ENCODE results near the gene DAZAP1.
A peak's percentile ranks its signal among the peaks of the same experiment; 100 is the strongest.
"Not testable (repeated sequence)": the region's sequence is repeated elsewhere in the genome, so short reads cannot be mapped to it uniquely, and the experiment has no call there.

The DAZAP1 gene

DNA sequence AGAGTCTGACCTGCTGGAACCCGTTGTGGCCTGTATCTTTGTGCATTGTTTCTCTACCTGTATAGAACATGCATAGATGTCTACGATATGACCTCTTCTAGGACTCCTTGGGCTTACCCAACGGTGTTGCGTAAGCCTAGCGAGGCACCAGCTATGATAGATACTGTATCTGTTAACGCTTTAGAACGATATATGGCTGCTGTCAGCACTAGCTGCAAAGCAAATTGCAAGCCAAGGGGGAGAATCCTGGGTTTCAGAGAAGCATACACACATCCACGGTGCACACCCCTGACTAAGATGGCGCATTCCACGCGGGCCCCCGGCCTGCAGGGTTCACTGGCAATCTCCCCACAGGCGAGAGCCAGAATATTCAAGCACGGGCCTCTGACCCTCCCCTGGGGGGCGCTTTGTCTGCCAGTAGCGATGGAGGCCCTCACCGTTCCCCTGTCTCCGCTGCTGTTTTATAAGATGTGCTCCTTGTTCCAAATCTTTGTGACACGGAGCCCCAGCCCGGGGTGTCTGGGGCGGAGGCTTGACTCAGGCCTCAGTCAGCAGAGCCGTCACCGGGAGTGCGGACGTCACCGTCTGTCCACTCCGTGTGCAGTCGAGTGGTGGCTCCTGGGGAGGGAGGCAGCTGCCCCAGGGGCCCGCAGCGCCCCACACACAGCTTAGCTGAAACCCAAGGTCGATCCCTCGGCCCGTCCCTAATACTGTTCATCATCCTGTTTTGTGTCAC lies 17.9 kb downstream of the DAZAP1 start:
- no peak for DNase-seq (ENCODE audit: low read depth in 2 of 2)

DNA sequence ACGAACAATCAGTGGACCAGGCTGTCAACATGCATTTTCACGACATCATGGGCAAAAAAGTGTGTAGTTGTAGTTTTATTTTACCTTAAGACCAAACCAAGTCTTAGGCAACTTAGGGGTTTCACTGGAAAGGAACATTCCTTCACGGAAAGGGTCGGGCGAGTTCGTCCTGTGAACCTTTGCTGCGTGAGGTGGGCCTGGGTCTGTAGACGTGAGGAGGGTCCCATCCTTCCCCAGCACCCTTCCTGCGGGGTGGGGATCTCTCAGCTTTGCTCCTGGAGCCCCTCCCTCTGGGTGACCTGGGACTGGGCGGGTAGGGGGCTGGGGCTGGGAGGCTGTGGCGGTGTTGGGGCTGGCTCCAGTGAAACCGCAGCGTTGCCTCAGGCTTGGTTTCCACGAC lies 18.5 kb downstream of the DAZAP1 start:
- no peak for DNase-seq (ENCODE audit: low read depth in 2 of 2)

DNA sequence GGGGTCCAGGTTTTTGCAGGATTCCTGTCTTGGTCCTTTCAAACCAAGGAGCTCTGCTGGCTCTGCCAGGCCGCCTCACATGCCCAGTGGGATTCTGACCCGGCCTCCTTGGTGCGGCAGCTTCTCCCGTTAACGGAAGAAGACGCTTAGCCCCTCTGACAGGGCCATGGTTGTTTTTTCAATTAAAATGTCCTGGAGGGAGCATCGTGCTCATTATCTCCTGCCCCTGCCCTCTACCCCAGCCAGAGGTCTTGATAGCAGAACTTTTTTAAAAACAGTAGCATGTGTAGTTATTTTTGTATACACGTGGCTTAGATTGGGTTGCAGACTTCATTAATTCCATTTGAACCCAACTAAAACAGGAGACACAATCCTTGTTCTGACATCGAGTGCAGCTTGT lies 19.4 kb downstream of the DAZAP1 start:
- no peak for DNase-seq (ENCODE audit: low read depth in 2 of 2)

DNA sequence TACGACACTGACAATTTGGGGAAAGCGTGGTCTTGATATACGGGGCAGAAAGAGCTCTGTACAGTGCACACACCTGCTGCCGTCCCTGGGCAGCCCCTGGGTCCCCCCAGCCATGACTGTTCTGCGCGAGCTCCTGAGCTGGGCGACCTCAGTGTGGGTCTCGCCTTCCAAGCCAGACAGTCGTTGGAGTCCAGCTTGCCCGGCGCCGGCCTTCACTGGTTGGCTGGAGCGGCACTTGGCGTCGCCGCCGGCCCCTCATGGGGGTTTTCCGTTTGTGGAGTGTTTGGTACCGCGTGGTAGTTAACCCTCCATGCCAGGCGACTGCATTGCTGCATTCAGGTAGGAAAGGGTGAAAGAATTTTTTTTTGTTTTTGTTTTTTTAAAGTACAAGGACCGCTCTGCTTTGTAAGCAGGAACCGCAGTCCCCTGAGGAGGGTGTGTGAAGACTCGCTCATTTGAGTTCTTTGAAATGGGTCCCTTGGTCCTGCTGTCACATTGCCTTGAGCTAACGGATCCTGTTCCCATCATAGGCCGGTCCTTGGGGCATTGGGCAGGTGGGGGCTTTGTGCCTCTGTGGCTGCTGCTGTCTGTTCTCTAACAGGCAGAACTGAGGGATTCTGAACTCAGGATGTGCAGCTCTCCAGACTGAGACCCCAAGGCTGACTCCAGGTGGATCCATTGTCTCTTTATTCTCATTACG lies 20.0 kb downstream of the DAZAP1 start:
- DNase-seq (ENCODE audit: low read depth in 2 of 2), result no peak

DNA sequence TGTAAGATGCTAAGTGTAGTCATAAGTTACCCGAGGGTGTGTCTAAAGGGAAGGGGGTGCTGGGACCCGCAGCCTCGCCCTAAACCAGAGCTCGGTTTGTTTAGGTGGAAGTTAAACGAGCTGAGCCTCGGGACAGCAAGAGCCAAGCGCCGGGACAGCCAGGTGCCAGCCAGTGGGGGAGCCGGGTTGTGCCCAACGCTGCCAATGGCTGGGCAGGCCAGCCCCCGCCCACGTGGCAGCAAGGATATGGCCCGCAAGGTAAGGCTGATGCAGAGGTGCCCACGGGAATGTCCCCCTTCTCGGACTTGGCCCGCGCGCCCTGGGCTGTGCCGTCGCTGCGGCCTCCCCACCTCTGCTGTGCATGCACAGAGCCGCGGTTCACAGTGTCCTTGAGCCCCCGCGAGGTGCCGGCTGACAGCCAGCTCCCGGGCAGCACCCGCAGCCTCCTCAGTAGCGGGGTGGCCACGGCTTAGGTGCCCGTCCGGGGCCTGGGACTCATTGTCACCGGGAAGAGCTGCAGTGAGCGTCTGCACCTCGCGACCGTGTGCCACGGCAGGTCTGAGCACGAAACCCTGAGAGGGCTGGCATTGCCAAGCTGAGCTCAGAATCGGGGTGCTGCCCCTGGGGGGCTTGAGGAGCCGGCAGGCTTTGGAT lies 21.5 kb downstream of the DAZAP1 start:
- DNase-seq (ENCODE audit: low read depth in 2 of 2), result no peak

DNA sequence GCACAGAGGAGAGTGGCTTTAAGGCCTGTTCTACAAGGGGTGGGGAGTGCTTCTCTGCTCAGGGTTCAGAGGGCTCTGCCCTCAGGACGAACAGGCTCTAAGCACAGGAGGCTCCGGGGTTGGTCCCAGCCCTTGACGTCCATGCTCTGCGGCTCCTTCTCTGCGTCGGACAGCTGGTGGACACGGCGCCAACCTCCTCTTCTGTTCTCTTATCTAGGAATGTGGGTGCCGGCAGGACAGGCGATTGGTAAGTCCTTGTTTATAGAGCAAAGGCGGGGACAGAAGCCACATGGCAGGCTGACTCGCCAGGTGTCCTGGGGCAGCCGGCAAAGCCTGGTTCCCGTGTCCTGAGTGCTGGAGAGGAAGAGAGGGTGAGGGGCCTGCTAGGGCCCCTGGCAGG lies 22.4 kb downstream of the DAZAP1 start:
- no peak for DNase-seq (ENCODE audit: low read depth in 2 of 2)

DNA sequence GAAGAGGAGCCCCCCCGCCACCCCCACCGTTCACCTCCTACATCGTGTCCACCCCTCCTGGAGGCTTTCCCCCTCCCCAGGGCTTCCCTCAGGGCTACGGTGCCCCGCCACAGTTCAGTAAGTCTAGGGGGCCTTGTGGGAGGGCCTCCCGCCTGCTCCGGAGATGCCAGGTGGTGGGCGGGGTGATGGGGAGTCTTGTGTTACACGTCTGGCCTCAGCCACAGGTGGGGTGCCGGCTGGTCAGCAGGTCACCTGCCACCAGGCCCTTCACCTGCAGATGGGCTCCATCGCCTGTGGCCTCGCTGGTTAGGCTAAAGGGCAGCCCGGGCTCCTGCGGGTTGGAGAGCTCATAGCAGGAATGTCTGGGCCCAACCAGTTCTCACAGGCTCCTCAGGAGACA lies 22.9 kb downstream of the DAZAP1 start:
- no peak for DNase-seq (ENCODE audit: low read depth in 2 of 2)

DNA sequence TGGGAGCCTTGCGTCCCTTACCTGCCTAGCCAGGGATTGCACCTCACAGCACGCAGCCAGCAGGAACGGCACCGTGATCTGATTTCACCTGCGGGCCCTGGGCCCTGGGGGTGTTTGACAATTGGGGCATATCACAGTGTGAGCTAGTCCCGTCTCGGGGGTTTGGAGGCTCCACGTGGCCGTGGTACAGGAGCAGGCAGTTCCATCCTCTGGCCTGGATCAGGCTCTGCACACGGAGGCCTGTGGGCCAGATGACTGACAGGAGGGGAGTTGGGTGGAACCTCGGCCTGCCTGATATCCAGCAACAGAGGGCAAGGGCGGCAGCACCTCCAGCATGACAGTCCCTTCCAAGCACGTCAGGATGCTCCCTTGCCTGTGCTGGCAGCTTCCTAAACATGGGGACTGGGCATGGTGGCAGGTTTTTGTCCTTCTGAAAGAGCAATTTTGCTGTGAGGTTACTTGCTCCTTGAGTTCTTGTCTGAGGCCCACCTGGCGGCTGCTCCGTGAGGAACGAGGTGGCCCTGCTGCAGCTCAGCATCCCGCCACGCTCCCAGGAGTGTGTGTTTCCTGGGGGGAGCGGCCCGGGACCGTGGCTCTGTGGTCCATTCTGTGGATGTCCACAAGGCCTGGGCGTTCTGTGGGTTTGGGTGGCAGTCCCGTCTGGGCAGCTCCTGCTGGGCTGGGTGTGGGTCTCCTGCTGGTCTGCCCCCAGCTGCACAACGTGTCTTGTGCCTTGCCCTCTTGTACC lies 24.5 kb downstream of the DAZAP1 start:
- no peak for DNase-seq (ENCODE audit: low read depth in 2 of 2)

DNA sequence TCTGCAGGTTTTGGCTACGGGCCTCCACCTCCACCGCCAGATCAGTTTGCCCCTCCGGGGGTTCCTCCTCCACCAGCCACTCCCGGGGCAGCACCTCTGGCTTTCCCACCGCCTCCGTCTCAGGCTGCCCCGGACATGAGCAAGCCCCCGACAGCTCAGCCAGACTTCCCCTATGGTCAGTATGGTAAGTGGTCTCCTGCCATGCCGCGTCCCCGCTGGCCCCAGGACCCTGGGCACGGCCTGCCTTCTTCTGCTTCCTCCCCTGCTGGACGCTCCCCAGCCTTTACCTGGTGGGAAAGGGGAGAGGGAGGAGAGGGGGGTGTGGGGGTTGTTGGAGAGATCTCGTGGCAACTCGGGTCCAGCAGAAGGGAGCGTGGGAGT lies 25.1 kb downstream of the DAZAP1 start:
- DNase-seq (ENCODE audit: low read depth in 2 of 2), result no peak

DNA sequence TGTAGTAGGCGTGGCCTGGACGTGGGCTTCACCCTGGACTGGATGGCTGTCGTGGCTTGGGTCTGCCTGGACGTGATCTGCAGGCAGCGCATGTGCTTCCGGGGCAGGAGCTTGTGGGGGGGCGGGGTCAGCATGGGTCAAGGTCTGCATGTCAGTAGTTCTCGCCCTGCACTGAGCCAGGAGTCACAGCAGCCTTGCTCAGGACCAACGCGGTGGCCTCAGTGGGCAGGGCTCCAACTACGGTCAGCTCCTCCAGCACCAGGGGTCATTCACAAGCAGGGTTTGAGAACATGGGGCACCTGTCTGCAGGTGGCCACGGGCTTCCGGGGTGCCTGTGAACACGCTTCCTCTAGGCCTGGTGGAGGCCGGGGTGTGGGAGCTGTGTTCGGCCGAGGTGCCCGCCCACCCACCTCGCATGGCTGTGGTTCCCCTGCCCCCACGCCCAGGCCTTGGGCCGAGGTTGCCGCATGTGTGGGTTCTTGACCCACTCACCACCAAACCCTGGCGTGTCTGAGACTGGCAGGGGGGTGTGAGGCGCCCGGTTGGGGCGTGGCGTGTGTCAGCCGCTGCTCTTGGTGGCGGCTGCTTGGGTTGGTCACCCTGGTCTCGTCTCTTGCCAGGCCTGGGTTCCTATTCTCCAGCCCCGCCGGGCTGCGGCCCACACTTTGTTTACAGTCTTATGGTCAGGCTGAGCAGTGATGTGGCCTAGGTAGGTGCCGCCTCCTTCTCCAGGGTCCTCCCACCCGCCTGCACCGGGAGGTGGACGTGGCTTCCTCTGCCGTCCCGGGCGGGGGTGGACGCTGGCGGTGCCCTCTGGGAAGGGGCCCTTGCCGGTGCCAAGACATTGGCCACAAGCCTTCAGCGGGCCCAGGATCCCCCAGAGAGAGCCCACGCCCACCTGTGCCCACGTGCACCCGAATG lies 26.0 kb downstream of the DAZAP1 start:
- DNase-seq (ENCODE audit: low read depth in 2 of 2), result no peak

DNA sequence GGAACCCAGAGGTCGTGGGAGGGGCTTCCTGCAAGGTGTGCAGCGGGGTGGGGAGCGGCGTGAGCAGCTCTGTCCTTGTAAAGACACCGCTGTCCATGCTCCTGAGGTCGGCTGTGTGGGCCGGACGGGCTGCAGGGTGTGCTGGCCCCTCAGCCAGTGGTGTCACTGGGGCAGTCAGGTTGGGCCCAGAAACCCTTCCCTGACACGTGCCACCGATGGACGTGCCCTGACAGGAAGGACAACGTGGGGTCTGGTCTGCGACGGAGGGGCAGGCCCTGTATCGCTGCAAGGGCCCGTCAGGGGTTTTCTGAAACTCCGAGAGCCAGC lies 26.6 kb downstream of the DAZAP1 start:
- DNase-seq (ENCODE audit: low read depth in 2 of 2), result no peak

DNA sequence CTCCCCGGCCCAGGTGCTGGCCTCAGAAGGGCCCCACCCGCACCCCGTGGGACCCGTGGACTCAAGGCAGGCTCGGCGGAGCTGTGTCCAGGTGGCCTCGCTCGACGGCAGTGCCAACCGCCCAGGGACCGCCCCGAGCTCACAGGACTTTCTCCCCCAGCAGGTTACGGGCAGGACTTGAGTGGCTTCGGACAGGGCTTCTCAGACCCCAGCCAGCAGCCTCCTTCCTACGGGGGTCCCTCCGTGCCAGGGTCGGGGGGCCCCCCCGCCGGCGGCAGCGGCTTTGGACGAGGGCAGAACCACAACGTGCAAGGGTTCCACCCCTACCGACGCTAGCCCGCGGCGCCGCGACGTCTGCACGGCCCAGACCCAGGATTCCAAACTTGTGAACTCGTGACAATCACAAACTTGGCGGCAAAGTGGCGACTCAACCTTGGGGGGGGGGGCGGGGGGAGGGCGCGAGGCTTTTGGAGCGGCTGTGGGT lies 27.2 kb downstream of the DAZAP1 start:
- no peak for DNase-seq (ENCODE audit: low read depth in 2 of 2)

DNA sequence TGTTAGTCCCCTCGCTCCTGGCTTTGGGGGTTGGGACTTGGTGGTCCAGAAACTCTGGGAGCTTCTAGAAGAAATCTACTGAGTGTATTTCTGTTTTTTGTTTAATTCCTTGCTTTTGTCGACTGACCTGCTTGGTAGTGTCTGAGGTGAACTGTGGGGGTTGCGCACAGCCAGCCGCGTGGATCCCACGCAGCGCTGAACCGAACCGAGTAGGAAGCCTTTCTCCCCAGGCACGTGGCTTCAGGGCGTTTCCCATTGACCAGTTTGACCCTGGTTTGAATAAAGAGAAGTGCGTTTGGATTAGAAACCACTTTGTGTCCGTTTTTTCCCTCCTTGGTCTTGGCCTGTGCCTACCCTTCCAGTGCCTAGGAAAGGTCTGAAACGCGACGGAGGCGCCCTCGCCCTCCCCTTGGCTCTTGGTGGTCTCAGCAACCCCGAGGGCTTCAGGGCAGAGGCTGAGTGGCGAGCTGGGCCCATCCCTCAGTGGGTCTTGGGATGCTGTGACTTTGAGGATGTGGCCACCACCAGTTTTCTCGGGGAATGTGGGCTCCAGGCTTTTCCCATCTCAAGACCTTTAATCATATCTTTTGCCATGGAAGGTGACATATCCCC lies 28.1 kb downstream of the DAZAP1 start:
- DNase-seq (ENCODE audit: low read depth in 2 of 2), result no peak

DNA sequence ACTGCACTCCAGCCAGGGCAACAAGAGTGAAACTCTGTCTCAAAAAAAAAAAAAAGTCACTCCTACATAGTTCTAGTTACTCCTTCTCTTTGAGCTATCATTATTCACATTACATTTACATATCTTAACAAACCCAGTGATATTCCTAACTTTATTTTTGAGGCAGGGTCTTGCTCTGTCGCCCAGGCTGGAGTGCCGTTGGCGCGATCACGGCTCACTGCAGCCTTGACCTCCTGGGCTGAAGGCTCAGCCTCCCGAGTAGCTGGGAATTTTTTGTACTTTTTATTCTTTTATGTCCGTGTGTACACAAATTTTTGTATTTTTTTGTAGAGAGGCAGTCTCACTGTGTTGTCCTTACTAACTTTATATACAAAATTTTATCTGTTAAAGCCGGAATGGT lies 30.2 kb downstream of the DAZAP1 start:
- DNase-seq (ENCODE audit: low read depth in 2 of 2), result no peak

DNA sequence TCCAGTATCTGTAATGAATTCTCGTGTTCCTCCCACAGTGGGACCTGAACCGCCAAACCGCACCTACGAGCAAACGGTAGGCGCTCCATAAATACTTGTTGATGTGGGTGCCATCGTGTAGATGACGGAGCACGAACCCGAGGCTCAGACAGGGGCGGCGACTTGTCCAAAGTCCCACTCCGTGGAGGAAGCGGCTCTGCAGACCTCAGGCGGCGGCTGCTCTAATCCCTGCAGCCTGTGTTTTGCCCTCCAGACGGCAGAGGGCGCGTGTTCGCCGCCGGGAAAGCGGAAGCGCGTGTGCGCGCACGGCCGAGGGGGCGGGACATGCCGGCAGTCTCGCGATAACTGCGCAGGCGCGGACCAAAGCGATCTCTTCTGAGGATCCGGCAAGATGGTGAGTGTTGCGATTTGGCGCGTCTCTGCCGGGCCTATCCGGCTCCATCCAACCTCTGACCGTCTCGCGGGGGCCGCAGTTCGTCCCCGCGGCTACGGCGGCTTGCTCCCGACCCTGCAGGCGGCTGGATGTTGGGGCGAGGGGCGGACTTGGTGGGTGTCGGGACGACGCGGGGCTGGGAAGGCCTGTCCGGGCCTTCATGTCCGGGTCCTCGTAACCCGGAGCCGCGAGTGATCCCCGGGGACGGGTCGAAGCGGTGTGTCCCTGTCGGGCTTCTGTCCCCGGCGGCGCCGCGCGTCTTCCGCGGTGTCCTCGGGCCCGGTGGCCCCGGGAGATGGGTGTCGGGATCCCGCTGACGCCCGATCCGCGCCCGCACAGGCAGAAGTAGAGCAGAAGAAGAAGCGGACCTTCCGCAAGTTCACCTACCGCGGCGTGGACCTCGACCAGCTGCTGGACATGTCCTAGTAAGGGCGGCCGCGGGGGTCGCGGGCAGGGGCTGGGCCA lies 30.9 kb downstream of the DAZAP1 start, which contains the start of gene RPS15:
Gene RPS15 (plus strand): TSS at position 362 of the 898 bp plus-strand sequence. CDS start 30 bp downstream, at position 392.
- peak; percentile 86 to 93 for DNase-seq (ENCODE audit: low read depth in 2 of 2)

DNA sequence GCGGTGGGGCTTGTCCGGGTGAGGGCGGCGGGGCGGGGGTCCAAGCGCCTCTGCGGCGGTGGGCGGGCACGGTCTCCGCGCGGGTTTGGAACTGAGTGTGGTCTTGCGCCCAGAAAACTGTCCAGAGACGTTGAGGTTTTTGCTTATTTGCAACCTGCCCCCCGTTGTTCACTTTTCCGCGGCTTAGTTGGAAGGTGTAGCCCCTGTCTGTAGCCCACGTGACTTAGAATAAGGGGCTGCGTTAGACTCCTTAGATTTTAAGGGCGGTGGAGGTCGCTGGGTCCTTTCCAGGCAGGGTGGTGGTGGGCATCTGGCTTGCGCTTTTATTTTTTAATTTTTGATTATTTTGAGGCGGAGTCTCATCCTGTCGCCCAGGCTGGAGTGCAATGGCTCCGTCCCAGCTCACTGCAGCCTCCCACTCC lies 31.6 kb downstream of the DAZAP1 start:
- no peak for DNase-seq (ENCODE audit: low read depth in 2 of 2)

DNA sequence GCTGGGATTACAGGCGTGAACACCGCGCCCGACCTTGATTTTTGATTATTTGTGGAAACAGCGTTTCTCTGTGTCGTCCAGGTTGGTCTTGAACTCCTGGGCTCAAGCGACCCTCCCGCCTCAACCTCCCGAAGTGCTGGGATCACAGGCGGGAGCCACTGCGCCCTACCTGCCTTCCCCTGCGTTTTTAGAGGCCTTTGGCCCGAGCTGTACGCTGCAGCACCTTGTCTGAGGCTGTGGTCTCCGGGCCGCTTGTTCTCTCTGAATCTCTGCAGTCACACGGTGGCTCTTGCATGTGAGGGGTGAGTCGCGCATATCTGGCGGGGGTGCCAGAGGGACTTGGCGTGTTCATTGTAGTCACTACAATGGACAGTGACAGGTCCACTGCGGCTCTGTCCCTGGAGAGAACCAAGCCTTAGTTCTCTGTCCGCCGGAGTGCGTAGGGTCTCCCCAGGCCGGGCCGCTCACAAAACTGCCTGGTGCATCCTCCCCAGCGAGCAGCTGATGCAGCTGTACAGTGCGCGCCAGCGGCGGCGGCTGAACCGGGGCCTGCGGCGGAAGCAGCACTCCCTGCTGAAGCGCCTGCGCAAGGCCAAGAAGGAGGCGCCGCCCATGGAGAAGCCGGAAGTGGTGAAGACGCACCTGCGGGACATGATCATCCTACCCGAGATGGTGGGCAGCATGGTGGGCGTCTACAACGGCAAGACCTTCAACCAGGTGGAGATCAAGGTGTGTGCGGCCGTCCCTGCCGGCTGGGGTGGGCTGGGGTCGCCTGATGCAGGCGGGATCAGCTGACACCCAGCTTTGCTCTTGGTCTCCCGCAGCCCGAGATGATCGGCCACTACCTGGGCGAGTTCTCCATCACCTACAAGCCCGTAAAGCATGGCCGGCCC lies 32.4 kb downstream of the DAZAP1 start:
- not testable (repeated sequence) for DNase-seq (ENCODE audit: low read depth in 2 of 2)

DNA sequence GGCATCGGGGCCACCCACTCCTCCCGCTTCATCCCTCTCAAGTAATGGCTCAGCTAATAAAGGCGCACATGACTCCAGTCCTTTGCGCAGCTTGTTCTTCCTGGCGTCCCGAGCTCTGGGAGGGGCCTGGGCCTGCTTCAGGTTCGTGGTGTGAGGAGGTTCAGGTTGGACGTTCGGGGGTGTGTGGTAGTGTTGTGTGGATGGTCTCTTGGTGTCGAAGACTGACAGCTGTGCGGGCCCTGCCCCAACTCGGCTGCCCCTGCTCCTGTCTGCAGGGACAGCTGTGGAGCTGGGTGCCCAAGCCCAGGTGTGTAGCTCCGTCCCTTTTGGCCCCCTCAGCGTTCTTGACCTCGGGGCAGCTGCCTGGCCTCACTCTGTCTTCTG lies 33.0 kb downstream of the DAZAP1 start:
- DNase-seq (ENCODE audit: low read depth in 2 of 2), result no peak

DNA sequence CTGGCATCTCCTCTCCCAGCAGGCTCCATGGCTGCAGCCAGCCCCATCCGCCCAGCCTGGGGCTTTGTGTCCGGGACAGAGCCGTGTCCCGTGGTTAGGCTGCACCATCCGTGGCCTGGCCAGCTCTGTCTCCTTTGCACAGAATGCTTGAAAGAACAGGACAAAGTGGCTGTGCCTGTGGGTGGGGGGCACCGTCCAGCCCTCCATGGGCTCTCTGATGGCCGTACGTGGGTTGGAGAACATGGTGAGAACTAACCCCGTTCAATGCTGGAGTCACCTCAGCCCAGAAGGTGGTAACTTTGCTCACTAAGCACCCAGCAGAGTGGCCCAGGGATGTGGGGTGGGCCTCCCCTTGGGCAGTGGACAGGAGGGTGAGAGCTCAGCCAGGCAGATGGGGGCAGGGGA lies 33.6 kb downstream of the DAZAP1 start:
- no peak for DNase-seq (ENCODE audit: low read depth in 2 of 2)
